ENCODE results near the gene UMOD. TPM values are rescaled to one million over a fixed set of nuclear protein-coding genes. Genes with fewer than 3 reads are reported as not detected.

UMOD gene
- total RNA-seq, 1 donor = not detected

DNA sequence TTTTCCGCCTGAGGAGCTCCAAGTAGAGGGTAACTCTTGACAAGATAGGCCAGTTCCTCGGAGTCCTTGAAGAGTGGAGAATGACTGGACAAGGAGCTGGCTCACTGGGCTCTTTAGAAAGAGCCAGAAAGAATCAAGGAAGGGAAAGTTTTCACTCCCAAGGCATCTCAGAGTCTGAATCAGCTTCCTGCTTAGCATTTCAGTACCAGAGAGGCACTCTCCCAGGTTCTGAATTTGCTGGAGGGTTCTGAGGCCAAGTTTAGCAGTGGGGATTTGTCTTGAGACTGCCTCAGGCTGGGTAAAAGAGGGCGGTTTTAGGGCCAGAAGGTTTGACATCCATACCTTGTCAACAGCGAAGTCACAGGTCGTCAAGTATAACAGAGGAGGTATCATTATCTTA is 50.7 kb downstream of the UMOD start:
- Histone ChIP-seq H4K20me1 (ENCODE audit: insufficient read depth, low read length) (no peaks in the 10 kb centered on the region), H3K9me3 (ENCODE audit: low read depth, low read length) (no peaks in the 10 kb centered on the region), H3K36me3 (ENCODE audit: insufficient read depth, low read length) (no peaks in the 10 kb centered on the region), H2AFZ (ENCODE audit: low read length) (no peak overlapping the region), H3K4me3 (ENCODE audit: insufficient read depth, low read length) (no peak overlapping the region), H3K4me1 (ENCODE audit: insufficient read depth, low read length) (no peaks in the 10 kb centered on the region), H3K27ac (ENCODE audit: low read depth, low read length) (no peak overlapping the region), H3K4me2 (ENCODE audit: insufficient read depth, low read length) (no peak overlapping the region), H3K27me3 (ENCODE audit: insufficient read depth, low read length) (no peaks in the 10 kb centered on the region), H3K79me2 (ENCODE audit: insufficient read depth, low read length) (no peaks in the 10 kb centered on the region)
- TF ChIP-seq, protein P1, sequence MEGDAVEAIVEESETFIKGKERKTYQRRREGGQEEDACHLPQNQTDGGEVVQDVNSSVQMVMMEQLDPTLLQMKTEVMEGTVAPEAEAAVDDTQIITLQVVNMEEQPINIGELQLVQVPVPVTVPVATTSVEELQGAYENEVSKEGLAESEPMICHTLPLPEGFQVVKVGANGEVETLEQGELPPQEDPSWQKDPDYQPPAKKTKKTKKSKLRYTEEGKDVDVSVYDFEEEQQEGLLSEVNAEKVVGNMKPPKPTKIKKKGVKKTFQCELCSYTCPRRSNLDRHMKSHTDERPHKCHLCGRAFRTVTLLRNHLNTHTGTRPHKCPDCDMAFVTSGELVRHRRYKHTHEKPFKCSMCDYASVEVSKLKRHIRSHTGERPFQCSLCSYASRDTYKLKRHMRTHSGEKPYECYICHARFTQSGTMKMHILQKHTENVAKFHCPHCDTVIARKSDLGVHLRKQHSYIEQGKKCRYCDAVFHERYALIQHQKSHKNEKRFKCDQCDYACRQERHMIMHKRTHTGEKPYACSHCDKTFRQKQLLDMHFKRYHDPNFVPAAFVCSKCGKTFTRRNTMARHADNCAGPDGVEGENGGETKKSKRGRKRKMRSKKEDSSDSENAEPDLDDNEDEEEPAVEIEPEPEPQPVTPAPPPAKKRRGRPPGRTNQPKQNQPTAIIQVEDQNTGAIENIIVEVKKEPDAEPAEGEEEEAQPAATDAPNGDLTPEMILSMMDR (IDR thresholded peaks at IDR 0.05; ENCODE audit: extremely low read depth, low read depth, low read length) = no peak
- DNase-seq (ENCODE audit: insufficient read length, low spot score, missing footprints) = no peak

DNA sequence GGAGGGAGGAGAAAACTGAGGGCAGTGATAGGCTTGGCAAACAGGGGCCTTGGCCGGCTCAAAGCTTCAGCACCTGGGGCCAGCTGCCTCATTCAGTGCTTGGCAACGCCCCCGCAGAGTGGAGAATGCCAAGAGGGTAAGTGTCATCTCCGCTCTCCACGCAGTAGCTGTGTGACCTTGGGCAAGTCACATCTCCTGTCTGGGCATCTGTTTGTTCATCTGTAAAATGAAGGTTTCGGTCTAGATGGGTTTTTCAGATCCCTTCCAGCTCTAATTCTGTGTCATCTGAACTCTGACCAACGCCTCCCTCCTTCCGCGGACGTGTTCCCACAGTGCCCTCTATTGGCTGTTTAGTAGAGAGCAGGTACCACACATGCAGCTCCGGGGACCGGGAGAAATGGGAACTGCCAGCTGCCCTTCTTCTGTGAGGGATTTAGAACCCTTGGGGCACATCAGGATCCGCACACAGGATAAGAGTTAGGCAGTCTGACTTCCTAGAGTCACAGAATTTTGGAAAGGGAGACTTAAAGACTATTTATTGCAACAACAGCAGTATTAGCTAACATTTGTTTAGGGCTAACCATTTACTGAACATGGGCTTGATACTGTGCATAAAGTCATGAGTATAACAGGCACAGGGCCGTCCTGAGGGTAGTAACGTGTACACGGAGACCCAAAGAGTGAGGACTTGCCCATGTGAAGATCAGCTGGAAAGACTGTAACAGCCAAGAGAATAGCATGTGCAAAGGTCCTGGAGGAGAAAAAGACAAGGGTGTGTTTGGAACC is 52.0 kb downstream of the UMOD start:
- Histone ChIP-seq H3K4me1 (ENCODE audit: insufficient read depth, low read length) (no peaks in the 10 kb centered on the region), H3K4me3 (ENCODE audit: insufficient read depth, low read length) (no peak overlapping the region), H3K4me2 (ENCODE audit: insufficient read depth, low read length) (no peak overlapping the region), H3K79me2 (ENCODE audit: insufficient read depth, low read length) (no peaks in the 10 kb centered on the region), H3K36me3 (ENCODE audit: insufficient read depth, low read length) (no peaks in the 10 kb centered on the region), H3K9me3 (ENCODE audit: low read depth, low read length) (no peaks in the 10 kb centered on the region), H3K27ac (ENCODE audit: low read depth, low read length) (no peak overlapping the region), H2AFZ (ENCODE audit: low read length) (no peak overlapping the region), H3K27me3 (ENCODE audit: insufficient read depth, low read length) (no peaks in the 10 kb centered on the region), H4K20me1 (ENCODE audit: insufficient read depth, low read length) (no peaks in the 10 kb centered on the region)
- DNase-seq (ENCODE audit: insufficient read length, low spot score, missing footprints) = peak; percentile 81
- TF ChIP-seq, protein P1 (IDR thresholded peaks at IDR 0.05; ENCODE audit: extremely low read depth, low read depth, low read length) = peak; percentile 76

DNA sequence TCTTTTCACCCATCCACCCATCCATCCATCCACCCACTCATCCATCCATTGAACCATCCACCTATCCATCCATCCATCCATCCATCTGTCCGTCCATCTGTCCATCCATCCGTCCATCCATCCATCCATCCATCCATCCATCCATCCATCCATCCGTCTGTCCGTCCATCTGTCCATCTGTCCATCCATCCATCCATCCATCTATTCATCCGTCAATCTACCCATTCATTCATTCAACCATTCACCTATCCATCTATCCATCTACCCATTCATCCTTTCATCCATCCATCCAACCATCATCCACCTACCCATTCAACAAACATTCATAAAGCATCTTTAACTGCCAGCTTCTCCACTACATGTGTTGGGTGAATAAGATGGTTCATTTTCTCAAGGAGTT is 54.1 kb downstream of the UMOD start:
- Histone ChIP-seq H3K27ac (ENCODE audit: low read depth, low read length) (no peak overlapping the region), H2AFZ (ENCODE audit: low read length) (no peak overlapping the region), H3K27me3 (ENCODE audit: insufficient read depth, low read length) (no peaks in the 10 kb centered on the region), H3K4me3 (ENCODE audit: insufficient read depth, low read length) (no peak overlapping the region), H3K4me2 (ENCODE audit: insufficient read depth, low read length) (no peak overlapping the region), H3K79me2 (ENCODE audit: insufficient read depth, low read length) (no peaks in the 10 kb centered on the region), H4K20me1 (ENCODE audit: insufficient read depth, low read length) (no peaks in the 10 kb centered on the region), H3K36me3 (ENCODE audit: insufficient read depth, low read length) (no peaks in the 10 kb centered on the region), H3K9me3 (ENCODE audit: low read depth, low read length) (no peaks in the 10 kb centered on the region), H3K4me1 (ENCODE audit: insufficient read depth, low read length) (no peaks in the 10 kb centered on the region)
- TF ChIP-seq, protein P1 (IDR thresholded peaks at IDR 0.05; ENCODE audit: extremely low read depth, low read depth, low read length) = no peak
- no peak for DNase-seq (ENCODE audit: insufficient read length, low spot score, missing footprints)

DNA sequence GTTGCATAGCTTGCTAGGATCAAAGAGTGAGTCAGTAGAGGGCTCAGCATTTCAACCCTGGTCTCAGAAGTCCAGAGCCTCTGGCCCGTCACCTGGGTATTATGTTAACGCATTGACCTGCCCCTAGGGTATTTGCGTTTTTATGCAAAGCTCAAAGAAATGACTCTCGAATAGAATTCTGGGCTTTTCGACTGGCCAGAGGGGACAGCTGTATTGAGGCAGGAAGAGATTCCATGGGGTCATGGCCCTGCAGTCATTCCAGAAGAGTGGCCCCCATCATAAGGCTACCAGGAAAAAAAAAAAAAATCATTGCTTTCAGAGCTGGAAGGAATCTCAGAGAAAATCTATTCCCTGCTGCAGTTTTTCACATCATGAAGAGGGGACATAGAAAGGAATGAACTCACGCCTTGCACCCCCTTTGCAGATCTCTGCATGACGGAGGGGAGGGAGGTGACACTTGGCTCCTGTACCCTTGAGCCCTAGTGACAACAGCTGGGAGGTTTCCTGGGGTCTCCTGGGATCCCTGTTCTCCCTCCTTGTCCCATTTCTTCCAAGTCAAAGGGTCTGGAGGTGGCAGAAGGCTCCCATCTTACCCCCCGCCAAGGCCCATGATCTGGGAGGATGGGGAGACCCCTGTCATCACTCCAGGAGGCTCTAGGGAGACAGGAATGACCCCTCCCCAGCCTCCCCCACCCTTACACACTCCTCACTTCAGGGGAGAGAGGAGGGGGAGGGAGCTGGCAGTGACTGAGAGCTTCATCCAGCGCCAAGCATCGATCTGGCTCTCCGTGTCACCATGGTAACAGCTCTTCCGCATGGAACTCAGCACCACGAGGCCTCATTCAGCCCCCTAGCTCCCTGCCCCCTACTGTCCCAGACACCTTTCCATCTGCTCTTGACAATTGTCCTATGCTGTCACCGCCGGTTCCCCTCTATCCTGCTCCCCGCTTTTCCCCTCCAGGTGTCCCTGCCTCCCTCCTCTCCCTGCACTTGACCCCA is 61.0 kb downstream of the UMOD start:
- no peak overlapping the region for H3K4me2 ChIP-seq (ENCODE audit: insufficient read depth, low read length)
- no peak overlapping the region for H3K4me3 ChIP-seq (ENCODE audit: insufficient read depth, low read length)
- no peak overlapping the region for H2AFZ ChIP-seq (ENCODE audit: low read length)
- H3K9me3 ChIP-seq (ENCODE audit: low read depth, low read length) = no peaks in the 10 kb centered on the region
- no peaks in the 10 kb centered on the region for H3K36me3 ChIP-seq (ENCODE audit: insufficient read depth, low read length)
- DNase-seq (ENCODE audit: insufficient read length, low spot score, missing footprints) = no peak
- H3K4me1 ChIP-seq (ENCODE audit: insufficient read depth, low read length) = no peaks in the 10 kb centered on the region
- no peaks in the 10 kb centered on the region for H4K20me1 ChIP-seq (ENCODE audit: insufficient read depth, low read length)
- no peak overlapping the region for H3K27ac ChIP-seq (ENCODE audit: low read depth, low read length)
- no peaks in the 10 kb centered on the region for H3K27me3 ChIP-seq (ENCODE audit: insufficient read depth, low read length)
- TF ChIP-seq, protein P1 (IDR thresholded peaks at IDR 0.05; ENCODE audit: extremely low read depth, low read depth, low read length) = no peak
- no peaks in the 10 kb centered on the region for H3K79me2 ChIP-seq (ENCODE audit: insufficient read depth, low read length)

All from osteoblast (primary cell).